Thyroid gland (tissue), 4 donors: ENCODE measurements around the gene CALD1.

Experiments
- POLR2A ChIP-seq, 2 donors: fragments of 450-650 bp; IDR thresholded peaks; one replicate each; pipeline ENCODE4 v1.6.1; 2017; ENCODE audit warnings: antibody characterized with exemption in 2 of 2, mild to moderate bottlenecking in 2 of 2, moderate library complexity in 1 of 2
- TF ChIP-seq, protein P1 (sequence below), 6 experiments: fragments of 200-600 bp in 3 of 6; fragments of 450-650 bp in 3 of 6; sonication (generic) in 3 of 6; IDR thresholded peaks; one replicate each; pipeline ENCODE4 v1.5.1; 2016 to 2019; ENCODE audit warnings: antibody characterized with exemption in 6 of 6, mild to moderate bottlenecking in 2 of 6, inconsistent platforms in 1 of 6, moderate library complexity in 1 of 6

DNA sequence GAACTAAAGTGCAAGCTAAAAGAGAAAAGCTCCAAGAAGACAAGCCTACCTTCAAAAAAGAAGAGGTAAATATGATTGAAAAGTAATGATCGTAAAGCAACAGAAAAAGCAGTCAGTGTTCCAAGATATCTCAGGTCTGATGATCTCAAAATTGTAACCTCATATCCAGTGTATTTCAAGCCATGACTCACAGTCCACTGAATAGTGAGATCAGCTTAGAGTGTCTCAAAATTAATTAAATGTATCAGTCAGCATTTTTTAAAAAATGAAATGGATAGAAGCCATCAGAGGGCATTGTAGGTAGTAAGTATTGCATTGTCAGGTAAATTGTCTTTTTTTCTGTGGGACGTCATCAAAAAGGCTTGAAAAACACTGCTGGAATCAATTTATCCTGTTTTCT lies 156.3 kb downstream of the CALD1 start:
- TF ChIP-seq, protein P1, sequence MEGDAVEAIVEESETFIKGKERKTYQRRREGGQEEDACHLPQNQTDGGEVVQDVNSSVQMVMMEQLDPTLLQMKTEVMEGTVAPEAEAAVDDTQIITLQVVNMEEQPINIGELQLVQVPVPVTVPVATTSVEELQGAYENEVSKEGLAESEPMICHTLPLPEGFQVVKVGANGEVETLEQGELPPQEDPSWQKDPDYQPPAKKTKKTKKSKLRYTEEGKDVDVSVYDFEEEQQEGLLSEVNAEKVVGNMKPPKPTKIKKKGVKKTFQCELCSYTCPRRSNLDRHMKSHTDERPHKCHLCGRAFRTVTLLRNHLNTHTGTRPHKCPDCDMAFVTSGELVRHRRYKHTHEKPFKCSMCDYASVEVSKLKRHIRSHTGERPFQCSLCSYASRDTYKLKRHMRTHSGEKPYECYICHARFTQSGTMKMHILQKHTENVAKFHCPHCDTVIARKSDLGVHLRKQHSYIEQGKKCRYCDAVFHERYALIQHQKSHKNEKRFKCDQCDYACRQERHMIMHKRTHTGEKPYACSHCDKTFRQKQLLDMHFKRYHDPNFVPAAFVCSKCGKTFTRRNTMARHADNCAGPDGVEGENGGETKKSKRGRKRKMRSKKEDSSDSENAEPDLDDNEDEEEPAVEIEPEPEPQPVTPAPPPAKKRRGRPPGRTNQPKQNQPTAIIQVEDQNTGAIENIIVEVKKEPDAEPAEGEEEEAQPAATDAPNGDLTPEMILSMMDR (IDR thresholded peaks at IDR 0.05) = no peak
- no peak for TF ChIP-seq POLR2A (IDR thresholded peaks at IDR 0.05)
